Activated T-cell treated with anti-CD3 and anti-CD28 coated beads for 1 hour (primary cell): ENCODE data around the gene CREB3L4.
A peak's percentile ranks its signal among the peaks of the same experiment; 100 is the strongest.

Source experiments
- DNase-seq: peaks from one replicate; pipeline ENCODE4 v3.0.0-alpha.2; 2020; ENCODE audit warnings: low read depth

The CREB3L4 gene

GRCh38 chr1:153937331-153937730, 30.4 kb upstream of the CREB3L4 start:
- no peak for DNase-seq

DNA sequence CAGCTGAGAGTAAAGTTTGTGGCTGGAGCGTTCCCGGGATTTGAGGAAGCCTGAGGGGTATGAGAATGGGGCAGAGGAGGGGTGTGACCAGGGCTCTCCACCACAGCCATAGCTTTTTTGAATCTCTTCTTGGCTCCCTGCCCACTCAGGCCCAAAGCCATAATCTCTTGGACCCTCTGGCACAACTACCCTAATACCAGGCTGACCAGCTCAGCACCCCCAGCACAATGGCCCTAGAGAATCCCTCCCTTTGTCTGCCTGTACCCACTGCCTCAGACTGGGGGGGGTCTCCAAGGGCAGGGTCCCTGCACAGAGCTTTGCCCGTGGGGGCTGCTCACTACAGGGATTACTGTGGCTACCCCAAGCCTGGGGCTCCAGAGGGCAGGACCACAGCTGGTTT, 28.7 kb upstream of the CREB3L4 start:
- DNase-seq: no peak

- no peak for DNase-seq
Measured at GRCh38 chr1:153939476-153939875, 28.2 kb upstream of the CREB3L4 start.

DNA sequence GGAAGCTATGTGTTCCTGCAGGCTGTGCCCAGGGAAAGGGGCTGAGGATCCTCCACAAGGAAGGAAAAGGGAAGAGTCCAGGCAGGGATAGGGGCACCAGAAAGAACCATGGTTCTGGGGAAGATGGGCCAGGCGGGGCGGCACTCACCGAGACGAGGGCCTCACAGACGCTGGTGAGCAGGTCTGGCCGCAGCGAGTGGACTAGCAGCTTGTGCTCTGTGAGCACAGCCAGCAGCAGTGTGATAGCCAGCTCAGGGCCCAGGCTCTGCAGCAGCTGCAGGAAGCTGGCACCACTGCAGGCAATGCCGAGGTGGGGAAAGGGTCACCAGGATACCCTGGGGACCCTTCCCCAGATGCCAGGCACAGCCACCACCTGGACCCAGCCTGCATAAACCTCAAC, 26.9 kb upstream of the CREB3L4 start:
- no peak for DNase-seq

DNA sequence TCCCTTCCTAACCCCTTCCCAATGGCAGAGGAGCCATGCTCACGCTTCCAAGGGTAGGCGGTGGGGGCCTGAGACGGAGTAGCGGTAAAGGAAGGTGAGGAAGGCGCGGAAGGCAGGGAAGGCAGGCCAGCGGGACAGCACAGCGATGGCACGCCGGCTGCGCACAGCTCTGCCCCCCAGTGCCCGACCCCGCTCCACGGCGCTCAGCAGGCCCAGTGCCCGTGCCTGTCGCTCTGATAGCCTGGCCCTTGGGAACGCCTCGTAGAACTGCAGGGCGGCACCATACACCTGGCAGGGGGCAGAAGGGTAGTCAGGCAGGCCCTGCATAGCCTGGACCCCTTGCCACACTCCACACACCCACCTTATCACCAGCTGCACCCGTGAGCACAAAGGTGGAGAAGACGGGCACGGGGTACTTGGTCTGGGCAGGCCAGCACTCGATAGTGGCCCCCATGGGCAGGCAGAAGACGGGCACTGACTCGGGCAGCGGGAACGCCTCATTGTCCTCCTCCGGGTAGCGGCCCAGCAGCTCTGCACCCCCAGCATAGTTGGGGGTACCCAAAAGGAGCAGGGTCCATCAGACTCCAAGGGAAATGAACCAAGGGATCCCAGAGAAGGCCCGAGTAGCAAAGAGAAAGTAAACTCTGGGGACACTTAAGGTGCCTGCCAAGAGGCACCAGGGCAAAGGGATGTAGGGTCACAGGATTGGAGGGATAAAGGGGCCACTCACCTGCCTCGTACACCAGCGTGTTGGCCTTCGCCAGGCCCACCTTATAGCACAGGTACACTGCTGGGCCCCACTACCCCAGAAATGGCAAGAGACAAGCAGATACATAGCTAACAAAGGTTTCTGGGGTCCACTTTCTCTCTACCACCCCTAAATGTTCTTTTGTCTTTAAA, 25.6 kb upstream of the CREB3L4 start:
- DNase-seq: no peak

DNA sequence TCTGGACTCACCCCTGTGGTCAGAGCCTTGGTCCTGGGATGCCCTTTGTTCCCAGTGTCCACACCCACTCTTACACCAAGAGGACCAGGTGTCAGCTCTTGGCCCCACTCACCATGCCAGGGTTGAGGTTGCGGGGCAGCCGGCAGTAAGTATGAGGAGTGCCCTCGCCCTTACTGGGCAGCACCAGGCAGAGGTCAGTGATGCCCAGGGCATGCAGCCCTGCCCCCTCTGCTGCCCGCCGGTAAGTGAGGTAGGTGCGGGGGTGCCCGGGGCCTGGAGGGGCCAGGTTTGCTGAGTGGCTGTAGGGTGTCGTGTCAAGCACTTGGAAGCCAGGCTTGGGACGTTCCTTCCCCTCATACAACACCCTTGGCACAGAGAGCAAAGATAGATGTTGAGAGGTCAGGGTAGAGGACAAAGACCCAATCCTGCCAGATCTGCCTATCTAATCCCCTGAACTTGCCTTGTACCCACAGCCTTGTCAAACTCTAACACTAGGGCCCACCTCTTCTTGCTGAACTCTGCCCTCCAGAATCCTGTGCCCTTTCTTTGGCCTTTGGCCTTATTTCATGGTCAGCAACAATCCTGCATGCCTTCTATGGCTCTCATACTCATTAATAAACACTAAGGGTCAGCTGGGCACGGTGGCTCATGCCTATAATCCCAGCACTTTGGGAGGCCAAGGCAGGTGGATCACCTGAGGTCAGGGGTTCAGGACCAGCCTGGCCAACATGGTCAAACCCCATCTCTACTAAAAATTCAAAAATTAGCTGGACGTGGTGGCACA, 24.7 kb upstream of the CREB3L4 start:
- no peak for DNase-seq

GRCh38 chr1:153944005-153944826, 23.5 kb upstream of the CREB3L4 start:
- DNase-seq: no peak

- no peak for DNase-seq
Measured at GRCh38 chr1:153944827-153945117, 22.9 kb upstream of the CREB3L4 start.

GRCh38 chr1:153945131-153945794, 22.4 kb upstream of the CREB3L4 start:
- peak; percentile 64 for DNase-seq

GRCh38 chr1:153945795-153946621, 21.7 kb upstream of the CREB3L4 start:
- peak; percentile 63 for DNase-seq

GRCh38 chr1:153946622-153947241, 21.0 kb upstream of the CREB3L4 start, which contains the start of gene DENND4B:
DENND4B (minus strand) TSS chr1:153946718; CDS start chr1:153944374, 2,344 bp downstream.
- peak; percentile 61 for DNase-seq

- no peak for DNase-seq
Measured at GRCh38 chr1:153951183-153951582, 16.5 kb upstream of the CREB3L4 start.

DNA sequence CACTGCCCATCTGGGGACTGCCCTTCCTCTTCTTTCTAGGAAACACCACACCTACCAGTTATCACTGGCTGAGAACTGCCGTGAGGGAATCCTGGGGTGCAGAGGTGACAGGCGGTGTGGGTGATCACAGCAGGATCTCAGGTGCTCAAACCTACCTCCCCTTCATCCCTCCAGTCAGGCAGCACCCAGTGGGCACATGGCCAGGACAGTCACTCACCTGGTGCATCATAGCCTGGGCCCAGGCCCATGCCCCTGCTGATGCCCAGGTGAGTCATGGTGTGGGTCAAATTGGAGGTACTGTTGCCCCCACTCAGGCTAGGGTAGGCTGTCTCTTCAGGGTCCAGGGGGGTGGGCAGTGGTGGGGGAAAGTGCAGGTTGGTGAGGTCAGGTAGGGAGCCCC, 15.9 kb upstream of the CREB3L4 start:
- no peak for DNase-seq

GRCh38 chr1:153953859-153954365, 13.8 kb upstream of the CREB3L4 start:
- no peak for DNase-seq

- no peak for DNase-seq
Measured at GRCh38 chr1:153954826-153955225, 12.9 kb upstream of the CREB3L4 start.

DNA sequence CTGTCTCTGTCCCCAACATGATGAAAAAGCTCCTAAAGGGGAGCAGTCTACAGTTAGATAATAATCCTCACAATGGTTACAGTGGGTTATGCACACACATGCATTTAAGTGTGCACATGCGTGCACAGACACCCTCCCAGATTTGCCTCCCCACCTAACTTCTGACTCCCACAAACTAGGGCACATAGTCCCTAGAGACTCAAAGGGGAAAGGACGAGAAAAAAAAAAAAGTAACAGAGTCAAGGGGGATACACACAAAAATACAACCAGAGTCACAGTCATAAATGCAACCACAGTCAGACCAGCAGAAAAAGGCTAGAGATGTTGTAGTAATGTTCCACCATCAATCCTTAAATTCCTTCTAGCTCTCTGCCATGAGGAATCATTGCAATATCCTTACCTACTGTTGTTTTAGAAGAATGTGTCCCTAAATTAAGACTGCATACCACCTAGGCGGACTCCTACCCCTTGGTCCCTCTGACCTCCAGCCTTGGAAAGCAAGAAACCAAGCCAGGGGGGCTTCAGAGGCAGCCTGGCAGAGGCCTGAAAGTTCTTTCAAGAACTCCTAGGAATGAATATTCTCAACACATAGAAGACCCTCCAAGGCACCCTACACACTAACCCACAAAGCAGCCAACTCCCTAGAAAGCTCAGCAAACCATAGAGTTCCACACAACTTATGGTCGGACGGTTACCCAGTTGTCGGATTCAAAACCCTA, 10.5 kb upstream of the CREB3L4 start:
- no peak for DNase-seq

GRCh38 chr1:153957744-153958110, 10.0 kb upstream of the CREB3L4 start:
- DNase-seq: no peak

- DNase-seq: peak; percentile 95
Measured at GRCh38 chr1:153958111-153958960, 9.4 kb upstream of the CREB3L4 start, which contains the start of gene CRTC2. CRTC2 (minus strand) TSS chr1:153958612; CDS start chr1:153958497, 115 bp downstream.

DNA sequence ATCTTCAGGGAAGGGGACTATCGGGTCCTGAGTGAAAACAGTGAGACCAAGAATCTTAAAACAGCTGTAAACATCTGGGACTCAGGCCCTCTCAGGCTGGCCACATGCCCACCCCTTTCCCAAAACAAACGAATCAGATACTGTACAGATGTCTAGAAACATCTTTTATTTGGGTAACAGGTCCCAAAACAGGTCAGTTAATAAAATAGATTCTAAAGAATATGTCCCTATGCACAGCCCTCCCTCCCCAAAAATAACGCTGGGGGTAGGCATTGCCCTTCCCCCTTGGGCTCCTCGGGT, 8.8 kb upstream of the CREB3L4 start:
- DNase-seq: no peak
